GM06990 (cell line): ENCODE results near the gene PCNT.

Experiments used
- DNase-seq: peaks from one replicate; pipeline ENCODE4 v3.0.0-alpha.2; 2011; ENCODE audit not compliant: insufficient read length; ENCODE audit errors: extremely low read depth
- H3K27me3 ChIP-seq: replicated peaks from 2 replicates; pipeline ENCODE4 v1.6.0; 2011; ENCODE audit warnings: low read length; ENCODE audit not compliant: control insufficient read depth, insufficient read depth
- H3K36me3 ChIP-seq: 2 replicates; pipeline ENCODE4 v1.5.1; 2011; ENCODE audit warnings: low read length; ENCODE audit not compliant: control insufficient read depth, insufficient read depth
- H3K4me3 ChIP-seq: replicated peaks from 2 replicates; pipeline ENCODE4 v1.5.1; 2011; ENCODE audit warnings: low read depth, mild to moderate bottlenecking, control low read depth, low read length
- TF ChIP-seq, protein P1 (sequence below): IDR thresholded peaks from 2 replicates; pipeline ENCODE4 v1.5.1; 2011; ENCODE audit warnings: low read length, control low read depth, mild to moderate bottlenecking, inconsistent platforms; ENCODE audit not compliant: insufficient read depth, poor library complexity, severe bottlenecking

The PCNT gene

DNA sequence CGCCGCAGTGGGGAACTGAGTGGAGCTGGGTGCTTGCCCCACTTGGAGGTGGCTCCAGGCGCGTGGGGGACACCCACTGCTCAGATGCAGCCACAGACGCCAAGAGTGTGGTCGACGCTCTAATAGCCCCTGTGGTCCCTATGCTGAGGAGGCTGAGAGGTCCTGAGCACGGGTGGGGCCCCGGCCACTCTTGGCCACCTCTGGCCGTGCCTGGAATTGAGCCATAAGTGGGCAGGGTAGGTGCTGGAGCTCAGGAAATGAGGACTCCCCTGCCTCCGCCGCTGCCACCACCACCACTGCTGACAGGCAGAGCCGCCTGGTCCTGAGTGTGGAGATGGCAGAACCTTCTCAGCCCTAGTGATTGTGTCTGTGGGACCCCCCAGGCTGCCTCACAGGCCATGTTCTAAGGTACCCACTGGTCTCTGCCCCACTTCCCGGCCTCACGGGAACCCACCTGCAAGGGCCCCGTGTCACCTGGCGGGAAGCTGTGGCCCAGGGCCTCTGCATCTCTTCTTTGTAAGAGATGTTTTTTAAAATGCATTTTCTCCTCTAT lies 100.2 kb downstream of the PCNT start:
- no peaks in the 10 kb centered on the region for H3K27me3 ChIP-seq
- H3K36me3 ChIP-seq: peaks cover 30% of the 10 kb centered on the region
- TF ChIP-seq, protein P1, sequence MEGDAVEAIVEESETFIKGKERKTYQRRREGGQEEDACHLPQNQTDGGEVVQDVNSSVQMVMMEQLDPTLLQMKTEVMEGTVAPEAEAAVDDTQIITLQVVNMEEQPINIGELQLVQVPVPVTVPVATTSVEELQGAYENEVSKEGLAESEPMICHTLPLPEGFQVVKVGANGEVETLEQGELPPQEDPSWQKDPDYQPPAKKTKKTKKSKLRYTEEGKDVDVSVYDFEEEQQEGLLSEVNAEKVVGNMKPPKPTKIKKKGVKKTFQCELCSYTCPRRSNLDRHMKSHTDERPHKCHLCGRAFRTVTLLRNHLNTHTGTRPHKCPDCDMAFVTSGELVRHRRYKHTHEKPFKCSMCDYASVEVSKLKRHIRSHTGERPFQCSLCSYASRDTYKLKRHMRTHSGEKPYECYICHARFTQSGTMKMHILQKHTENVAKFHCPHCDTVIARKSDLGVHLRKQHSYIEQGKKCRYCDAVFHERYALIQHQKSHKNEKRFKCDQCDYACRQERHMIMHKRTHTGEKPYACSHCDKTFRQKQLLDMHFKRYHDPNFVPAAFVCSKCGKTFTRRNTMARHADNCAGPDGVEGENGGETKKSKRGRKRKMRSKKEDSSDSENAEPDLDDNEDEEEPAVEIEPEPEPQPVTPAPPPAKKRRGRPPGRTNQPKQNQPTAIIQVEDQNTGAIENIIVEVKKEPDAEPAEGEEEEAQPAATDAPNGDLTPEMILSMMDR: no peak
- no peak for DNase-seq
- no peak overlapping the region for H3K4me3 ChIP-seq

DNA sequence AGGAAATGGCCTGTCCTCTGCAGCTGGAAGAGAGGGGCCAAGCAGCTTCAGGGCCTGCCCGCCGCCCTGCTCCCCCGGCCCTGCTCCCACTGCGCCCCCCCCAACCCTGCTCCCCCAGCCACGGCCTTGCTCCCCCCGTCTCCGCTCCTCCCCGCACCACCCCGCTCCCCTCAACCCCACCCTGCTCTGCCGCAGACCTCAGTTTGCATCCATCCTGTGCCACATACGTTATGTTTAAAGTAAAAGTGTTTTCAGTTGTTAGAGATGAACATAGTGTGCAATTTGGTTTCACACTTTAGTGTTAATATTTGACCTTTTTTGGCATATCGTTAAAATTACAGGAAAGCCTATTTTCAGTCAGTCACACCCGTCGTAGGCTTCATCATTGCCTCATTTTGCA lies 100.7 kb downstream of the PCNT start:
- no peak overlapping the region for H3K4me3 ChIP-seq
- no peak for DNase-seq
- TF ChIP-seq, protein P1: no peak
- H3K27me3 ChIP-seq: no peaks in the 10 kb centered on the region
- peaks cover 28% of the 10 kb centered on the region for H3K36me3 ChIP-seq

DNA sequence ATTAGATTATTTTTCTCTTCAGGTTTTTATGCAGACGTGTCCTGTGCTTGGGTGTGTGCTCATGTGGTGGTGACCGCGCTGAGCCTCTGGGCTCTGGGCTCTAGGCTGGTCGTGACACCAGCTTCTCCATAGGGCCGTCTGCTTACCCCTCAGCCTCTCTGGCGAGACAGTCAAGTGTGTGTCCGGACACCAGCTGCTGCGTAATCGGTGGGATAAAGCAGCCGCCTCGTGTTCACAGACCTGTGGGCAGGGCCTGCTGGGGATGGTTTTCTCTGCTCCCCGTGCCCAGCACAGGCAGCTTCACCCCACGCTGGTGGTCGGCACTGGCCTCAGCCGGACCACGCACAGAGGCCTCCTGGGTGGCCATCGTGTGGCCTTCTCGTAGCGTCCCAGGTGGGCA lies 101.1 kb downstream of the PCNT start:
- H3K27me3 ChIP-seq: no peaks in the 10 kb centered on the region
- TF ChIP-seq, protein P1: no peak
- H3K4me3 ChIP-seq: no peak overlapping the region
- DNase-seq: no peak
- peaks cover 29% of the 10 kb centered on the region for H3K36me3 ChIP-seq

DNA sequence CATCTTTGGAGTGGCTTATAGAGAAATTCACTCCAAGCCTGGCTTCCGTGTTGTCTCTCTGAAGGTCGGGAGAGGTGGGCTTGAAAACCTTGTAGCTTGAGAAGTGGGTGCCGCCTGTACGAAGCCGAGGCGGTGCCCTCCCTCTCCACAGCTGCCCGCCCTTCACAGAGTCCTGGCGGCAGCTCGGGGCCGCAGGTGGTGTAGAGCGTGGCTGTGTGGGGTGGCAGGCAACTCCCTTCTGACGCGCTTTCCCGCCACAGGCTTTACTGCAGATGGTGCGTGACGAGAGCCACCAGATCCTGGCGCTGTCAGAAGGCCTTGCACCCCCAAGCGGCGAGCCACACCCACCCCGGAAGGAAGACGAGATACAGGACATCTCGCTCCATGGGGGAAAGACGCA lies 101.6 kb downstream of the PCNT start:
- H3K27me3 ChIP-seq: no peaks in the 10 kb centered on the region
- H3K36me3 ChIP-seq: peaks cover 31% of the 10 kb centered on the region
- no peak for DNase-seq
- TF ChIP-seq, protein P1: no peak
- H3K4me3 ChIP-seq: no peak overlapping the region

DNA sequence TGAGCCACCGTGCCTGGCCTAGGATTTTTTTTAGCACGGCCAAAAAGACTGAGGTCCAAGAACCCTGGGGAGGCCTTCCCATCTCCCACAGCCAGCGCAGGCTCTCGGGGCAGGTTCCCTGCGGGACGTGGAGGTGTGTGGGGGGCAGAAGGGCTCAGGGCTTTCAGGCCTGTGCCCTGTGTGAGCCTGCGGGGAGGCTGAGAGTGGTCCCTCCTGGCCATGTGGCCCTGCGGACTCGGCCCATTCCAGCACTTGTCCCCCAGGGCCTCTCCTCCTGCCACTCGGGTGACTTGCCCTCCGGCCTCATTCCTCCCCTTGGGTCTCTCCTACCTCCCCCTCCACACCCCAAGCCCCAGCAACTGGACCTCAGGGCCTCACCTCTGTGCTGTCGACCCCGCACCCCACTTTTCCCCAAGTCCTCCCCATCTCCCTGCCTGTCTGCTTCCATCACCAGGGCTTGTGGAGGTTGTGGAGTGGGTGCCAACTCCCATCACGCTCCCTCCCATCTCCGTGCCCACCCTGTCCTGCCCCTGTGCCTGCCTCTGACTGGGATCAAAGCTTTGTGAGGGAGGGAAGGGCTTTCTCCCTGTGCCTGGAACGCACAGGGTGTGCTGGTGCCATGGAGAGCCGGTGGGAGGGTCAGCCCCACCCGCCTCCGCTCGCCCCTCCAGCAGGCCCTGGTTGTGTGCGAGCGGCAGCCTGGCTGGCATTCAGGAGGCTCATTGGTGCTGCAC lies 102.5 kb downstream of the PCNT start:
- H3K36me3 ChIP-seq: peaks cover 34% of the 10 kb centered on the region
- no peak overlapping the region for H3K4me3 ChIP-seq
- TF ChIP-seq, protein P1: no peak
- no peaks in the 10 kb centered on the region for H3K27me3 ChIP-seq
- DNase-seq: no peak
